HG03565 (cell line): Measurements from ENCODE around the gene LUZP1.

Source experiments
- ATAC-seq: cut with Tn5 transposase; IDR thresholded peaks from one replicate; pipeline ENCODE4 v1.9.1; 2021; ENCODE audit warnings: mild to moderate bottlenecking, moderate library complexity; ENCODE audit not compliant: unreplicated experiment

LUZP1 gene

GRCh38 chr1:23091545-23091944 lies 77.1 kb downstream of the LUZP1 start:
- ATAC-seq = no peak

DNA sequence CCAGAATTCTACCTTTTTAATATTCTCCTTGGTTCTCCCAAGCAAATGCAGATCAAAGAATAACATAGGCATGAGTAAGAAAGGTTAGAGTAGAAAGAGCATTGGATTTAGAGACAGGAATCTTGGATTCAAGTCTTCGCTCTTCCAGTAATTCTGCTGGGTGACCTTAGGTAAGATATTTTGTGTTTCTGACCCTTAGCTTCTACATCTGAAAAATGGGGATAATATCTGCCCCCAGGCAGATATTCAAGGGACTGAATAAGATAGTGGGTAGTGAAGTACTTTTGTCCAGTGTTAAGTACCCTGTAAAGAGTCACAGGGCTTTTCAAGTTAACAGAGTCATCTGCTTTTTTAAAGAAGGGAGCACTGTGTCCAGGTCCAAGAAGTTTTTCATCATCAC lies 78.6 kb downstream of the LUZP1 start:
- no peak for ATAC-seq

DNA sequence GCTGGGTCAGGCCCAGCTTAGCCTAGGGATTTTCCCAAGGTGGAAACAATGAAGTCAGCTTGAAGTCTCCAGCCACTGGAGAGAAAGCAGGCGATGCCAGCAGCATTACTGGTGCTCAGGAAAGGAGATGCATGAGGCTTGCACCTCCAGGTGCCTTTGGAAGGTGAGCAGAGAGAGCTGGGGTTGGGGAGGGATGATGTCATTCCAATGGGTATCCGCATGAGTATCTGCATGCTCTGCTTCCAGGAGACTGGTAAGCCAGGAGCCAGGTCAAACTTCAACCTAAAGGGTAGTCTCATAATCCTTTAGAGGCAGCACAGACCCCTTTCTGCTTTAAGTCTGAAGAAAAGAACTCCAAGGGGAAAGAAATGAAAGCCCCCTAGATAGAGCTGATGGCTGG lies 80.6 kb downstream of the LUZP1 start:
- no peak for ATAC-seq

DNA sequence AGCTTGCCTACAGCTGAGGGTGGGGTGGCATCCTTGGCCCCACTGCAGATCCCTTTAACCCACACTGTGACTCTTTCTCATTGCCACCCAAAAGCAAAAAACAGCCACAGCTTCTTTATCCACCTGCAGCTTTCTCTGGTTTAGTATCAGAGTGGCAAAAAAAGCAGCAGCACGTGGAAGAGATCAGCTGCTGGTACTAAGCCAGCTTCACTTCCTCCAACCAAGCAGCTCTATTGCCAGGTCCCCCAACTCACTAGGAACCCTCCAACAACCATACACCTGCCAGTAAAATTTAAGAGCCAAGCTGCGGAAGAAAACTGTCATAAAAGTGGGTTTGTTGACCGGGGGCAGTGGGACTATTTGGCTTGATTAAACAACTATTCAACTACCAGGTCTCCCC lies 83.0 kb downstream of the LUZP1 start:
- no peak for ATAC-seq

DNA sequence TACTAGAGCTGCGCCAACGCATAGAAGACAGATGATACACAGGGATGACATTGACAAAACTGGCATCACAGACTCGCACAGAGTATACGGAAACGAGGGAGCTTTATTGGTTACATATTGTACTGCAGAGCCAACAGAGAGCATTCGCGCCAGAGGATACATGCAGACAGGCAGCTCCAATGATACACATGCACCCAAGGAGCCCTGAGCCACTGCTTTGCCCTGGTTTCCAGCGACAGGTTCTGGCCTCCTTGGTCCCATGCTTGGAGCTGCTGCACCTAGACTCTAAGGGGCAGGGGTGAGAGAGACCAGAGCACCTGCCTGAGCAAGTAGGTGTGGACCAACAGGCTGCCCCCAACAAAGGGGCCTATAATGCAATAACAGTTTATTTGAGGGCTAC lies 83.8 kb downstream of the LUZP1 start:
- ATAC-seq = no peak

- ATAC-seq = no peak
Measured at GRCh38 chr1:23083714-23084480, 84.8 kb downstream of the LUZP1 start.

GRCh38 chr1:23081376-23081775 lies 87.3 kb downstream of the LUZP1 start:
- ATAC-seq = no peak

DNA sequence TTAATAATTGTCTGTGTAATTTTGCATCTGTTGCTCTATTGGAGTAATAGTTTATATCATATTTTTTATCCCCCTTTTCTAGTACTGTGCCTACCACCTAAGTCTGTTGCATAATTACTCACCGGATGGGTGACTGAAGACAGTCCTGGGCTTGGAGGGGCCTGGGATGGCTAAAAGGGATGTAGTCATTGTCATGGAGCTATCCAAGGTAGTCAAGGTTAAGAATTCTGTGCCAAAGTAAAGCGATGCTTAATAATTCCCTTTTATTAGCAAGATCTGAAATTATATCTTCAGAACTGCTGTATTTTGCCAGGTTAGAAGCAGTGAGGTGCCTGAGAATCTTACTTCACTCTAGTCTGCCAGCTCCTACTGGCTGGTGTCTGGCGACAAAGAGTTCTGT lies 87.8 kb downstream of the LUZP1 start:
- ATAC-seq = no peak

GRCh38 chr1:23079025-23079424 lies 89.6 kb downstream of the LUZP1 start:
- no peak for ATAC-seq

- ATAC-seq = no peak
Measured at GRCh38 chr1:23074012-23074411, 94.6 kb downstream of the LUZP1 start.

GRCh38 chr1:23069675-23070074 lies 99.0 kb downstream of the LUZP1 start:
- no peak for ATAC-seq

DNA sequence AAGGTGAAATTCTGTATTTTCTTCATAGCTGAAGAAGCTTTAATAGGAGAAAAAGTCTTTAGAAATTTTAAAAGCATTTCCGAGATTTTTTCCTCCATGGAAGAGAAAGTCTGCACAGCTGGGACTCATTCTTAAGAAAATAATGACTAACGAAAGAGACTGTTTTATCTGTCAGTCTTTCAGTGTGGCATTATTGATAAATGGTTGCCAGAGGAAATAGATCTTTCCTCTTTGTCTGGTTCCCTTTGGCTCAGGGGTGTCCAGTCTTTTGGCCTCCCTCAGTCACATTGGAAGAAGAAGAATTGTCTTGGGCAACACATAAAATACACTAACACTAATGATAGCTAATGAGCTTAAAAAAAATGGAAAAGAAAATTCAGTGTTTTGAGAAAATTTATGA lies 99.5 kb downstream of the LUZP1 start:
- ATAC-seq = no peak

- ATAC-seq = no peak
Measured at GRCh38 chr1:23066075-23066474, 102.6 kb downstream of the LUZP1 start.

DNA sequence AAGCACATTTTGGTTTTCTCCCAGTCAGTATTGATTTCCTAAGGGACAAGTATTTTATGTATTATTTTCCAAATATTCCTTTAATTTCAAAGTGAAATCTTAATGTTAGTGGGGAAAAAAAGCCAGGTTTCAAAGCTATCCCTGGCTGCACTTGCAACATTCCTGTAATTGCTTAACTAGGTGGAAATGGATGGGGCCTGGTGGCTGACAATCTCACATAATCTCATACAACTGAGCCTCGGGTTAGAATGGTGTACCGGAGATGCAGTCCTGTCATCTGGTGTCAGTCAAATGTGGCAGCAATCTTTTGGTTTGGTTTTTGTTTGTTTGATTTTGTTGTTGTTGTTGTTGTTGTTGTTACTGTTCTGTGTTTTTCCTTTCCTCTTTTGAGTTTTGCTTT lies 103.3 kb downstream of the LUZP1 start:
- no peak for ATAC-seq

- no peak for ATAC-seq
Measured at GRCh38 chr1:23062271-23062670, 106.4 kb downstream of the LUZP1 start.

- ATAC-seq = no peak
Measured at GRCh38 chr1:23057301-23057700, 111.4 kb downstream of the LUZP1 start.

- ATAC-seq = no peak
Measured at GRCh38 chr1:23051290-23051909, 117.3 kb downstream of the LUZP1 start.

- no peak for ATAC-seq
Measured at GRCh38 chr1:23050201-23050600, 118.5 kb downstream of the LUZP1 start.

DNA sequence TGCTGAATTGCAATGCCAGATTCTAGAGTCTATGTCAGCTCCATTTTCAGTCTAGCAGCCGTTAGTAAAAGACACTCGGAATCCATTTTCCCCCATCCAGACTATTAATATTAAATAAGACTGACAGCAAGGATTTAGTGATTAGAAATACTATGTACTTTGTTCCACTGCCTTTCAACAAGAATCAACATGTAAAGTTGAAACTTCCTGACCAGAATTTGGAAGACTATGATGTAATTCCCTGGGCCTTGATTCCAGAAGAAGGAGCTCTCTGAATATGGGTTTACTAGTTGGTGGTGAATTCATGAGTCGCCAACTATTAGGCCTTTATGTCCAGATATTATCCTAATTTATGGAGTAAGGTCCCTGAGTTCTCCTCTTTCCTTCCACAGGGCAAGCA lies 124.6 kb downstream of the LUZP1 start:
- no peak for ATAC-seq

DNA sequence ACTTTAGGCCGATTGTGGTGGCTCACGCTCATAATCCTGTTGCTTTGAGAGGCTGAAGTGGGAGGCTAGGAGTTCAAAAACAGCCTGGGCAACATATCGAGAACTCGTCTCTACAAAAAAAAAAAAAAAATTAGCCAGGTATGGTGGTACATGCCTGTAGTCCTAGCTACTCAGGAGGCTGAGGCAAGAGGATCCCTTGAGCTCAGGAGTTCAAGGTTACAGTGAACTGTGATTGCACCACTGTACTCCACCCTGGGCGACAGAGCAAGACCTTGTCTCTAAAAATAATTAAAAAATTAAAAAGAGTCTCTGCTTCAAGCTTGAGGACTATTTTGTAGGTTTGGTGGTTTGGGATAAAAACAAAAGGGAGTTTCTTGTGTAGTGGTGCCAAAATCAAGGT lies 128.1 kb downstream of the LUZP1 start:
- no peak for ATAC-seq

DNA sequence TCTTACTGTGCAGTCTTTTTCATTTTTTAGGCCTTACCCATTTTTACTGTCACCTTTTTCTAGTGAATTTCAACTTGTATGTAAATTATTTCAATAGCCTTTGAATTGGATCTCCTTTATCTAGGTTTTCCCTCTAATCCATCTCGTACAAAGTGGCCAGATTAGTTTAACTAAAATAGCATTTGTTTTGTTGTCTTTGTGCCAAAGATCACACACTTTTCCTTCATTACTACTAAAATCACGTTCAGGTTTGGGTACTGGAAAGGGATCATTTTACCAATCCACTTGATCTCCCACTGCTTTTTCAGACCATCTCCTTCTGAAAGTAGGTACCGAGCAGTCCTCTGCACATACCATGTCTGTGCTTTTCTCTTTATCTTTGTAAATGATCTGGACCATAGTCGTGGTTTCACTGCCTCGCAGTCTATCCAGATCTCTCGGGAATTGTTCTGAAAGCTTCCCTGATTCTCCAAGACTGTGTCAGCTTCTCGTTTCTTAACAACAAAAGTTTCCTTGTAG lies 129.3 kb downstream of the LUZP1 start:
- ATAC-seq = no peak

DNA sequence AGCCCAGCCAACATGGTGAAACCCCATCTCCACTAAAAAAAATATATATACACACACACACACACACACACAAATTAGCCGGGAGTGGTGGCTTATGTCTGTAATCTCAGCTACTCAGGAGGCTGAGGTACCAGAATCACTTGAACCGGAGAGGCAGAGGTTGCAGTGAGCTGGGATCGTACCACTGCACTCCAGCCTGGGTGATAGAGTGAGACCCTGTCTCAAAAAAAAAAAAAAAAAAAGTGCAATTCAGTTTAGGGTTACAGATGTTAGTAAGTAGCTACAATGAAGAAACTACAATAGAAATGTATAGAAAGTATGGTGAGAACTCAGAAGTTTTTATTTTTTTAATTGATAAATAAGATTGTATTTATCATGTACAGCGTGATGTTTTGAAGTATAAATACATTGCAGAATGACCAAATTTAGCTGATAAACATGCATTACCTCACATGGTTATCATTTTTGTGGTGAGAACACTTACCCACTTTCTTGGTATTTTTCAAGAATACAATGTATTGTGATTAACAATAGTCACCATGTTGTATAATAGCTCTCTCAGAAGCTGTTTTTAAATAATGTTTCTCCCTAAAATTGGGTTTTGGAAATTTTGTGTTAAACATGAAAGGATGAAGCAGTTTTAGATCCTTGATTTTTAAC lies 131.4 kb downstream of the LUZP1 start:
- no peak for ATAC-seq
